ENCODE results near the gene CDK9. TPM values are rescaled to one million over a fixed set of nuclear protein-coding genes. Genes with fewer than 3 reads are reported as not detected.

The CDK9 gene
- total RNA-seq, 1 donor from 2014 or later: 28.4 TPM

- no peak for DNase-seq (ENCODE audit: low read depth)
- H3K4me3 ChIP-seq (ENCODE audit: low read depth, low read length): no peak overlapping the region
- TF ChIP-seq CTCF (conservative IDR thresholded peaks at IDR 0.05; ENCODE audit: low read depth, low read length): no peak
Measured at GRCh38 chr9:127813686-127814226, 27.9 kb downstream of the CDK9 start.

- H3K4me3 ChIP-seq (ENCODE audit: low read depth, low read length): no peak overlapping the region
- TF ChIP-seq CTCF (conservative IDR thresholded peaks at IDR 0.05; ENCODE audit: low read depth, low read length): no peak
- DNase-seq (ENCODE audit: low read depth): no peak
Measured at GRCh38 chr9:127814619-127815511, 29.0 kb downstream of the CDK9 start.

- H3K4me3 ChIP-seq (ENCODE audit: low read depth, low read length): no peak overlapping the region
- no peak for TF ChIP-seq CTCF (conservative IDR thresholded peaks at IDR 0.05; ENCODE audit: low read depth, low read length)
- DNase-seq (ENCODE audit: low read depth): no peak
Measured at GRCh38 chr9:127815512-127816361, 29.9 kb downstream of the CDK9 start.

- DNase-seq (ENCODE audit: low read depth): no peak
- H3K4me3 ChIP-seq (ENCODE audit: low read depth, low read length): no peak overlapping the region
- no peak for TF ChIP-seq CTCF (conservative IDR thresholded peaks at IDR 0.05; ENCODE audit: low read depth, low read length)
Measured at GRCh38 chr9:127816362-127816725, 30.5 kb downstream of the CDK9 start.

GRCh38 chr9:127816728-127817127 lies 30.9 kb downstream of the CDK9 start:
- DNase-seq (ENCODE audit: low read depth): no peak
- no peak overlapping the region for H3K4me3 ChIP-seq (ENCODE audit: low read depth, low read length)
- TF ChIP-seq CTCF (conservative IDR thresholded peaks at IDR 0.05; ENCODE audit: low read depth, low read length): no peak

GRCh38 chr9:127817881-127818434 lies 32.1 kb downstream of the CDK9 start:
- no peak for TF ChIP-seq CTCF (conservative IDR thresholded peaks at IDR 0.05; ENCODE audit: low read depth, low read length)
- no peak for DNase-seq (ENCODE audit: low read depth)
- H3K4me3 ChIP-seq (ENCODE audit: low read depth, low read length): no peak overlapping the region

Data from epithelial cell of proximal tubule (primary cell).